Left ventricle myocardium inferior (tissue), 1 donor: ENCODE data around the gene DCC. TPM values are rescaled to one million over a fixed set of nuclear protein-coding genes. Genes with fewer than 3 reads are reported as not detected.

Experiments
- DNase-seq: peaks from one replicate; pipeline ENCODE4 v3.0.0-alpha.2; 2020
- H3K27ac ChIP-seq: fragments of 200-600 bp; replicated peaks from 2 replicates; pipeline ENCODE4 v1.8.0; 2021
- H3K27me3 ChIP-seq: fragments of 200-600 bp; 2 replicates; pipeline ENCODE4 v1.8.0; 2021; ENCODE audit warnings: low read depth
- H3K36me3 ChIP-seq: fragments of 200-600 bp; 2 replicates; pipeline ENCODE4 v1.8.0; 2021
- H3K4me1 ChIP-seq: fragments of 200-600 bp; 2 replicates; pipeline ENCODE4 v1.8.0; 2021
- H3K4me3 ChIP-seq: fragments of 200-600 bp; 2 replicates; pipeline ENCODE4 v1.8.0; 2021; ENCODE audit warnings: mild to moderate bottlenecking, moderate library complexity
- H3K9me3 ChIP-seq: fragments of 200-600 bp; replicated peaks from 2 replicates; pipeline ENCODE4 v1.8.0; 2021
- CTCF ChIP-seq: fragments of 200-600 bp; IDR thresholded peaks from 2 replicates; pipeline ENCODE4 v1.8.0; 2021; ENCODE audit warnings: antibody characterized with exemption, mild to moderate bottlenecking, borderline replicate concordance
- intact Hi-C: fragments of 100-400 bp; cut with micrococcal nuclease; formaldehyde crosslinking; loops from one replicate; pipeline ENCODE4 v1.11.0; 2022
- total RNA-seq: library from RNA; stranded (reverse); fragmentation: NEBNext Ultra II Directional; extraction: Animal tissue kit (Norgen Biotek cat#: 25700); gene quantifications from one replicate; pipeline ENCODE4 v1.2.1, GENCODE V29; 2021
- donor health status: DM: no; HTN: yes; CAD: no; lungs with severe emphysema.

The DCC gene
- total RNA-seq, 1 donor from 2014 or later: not detected

GRCh38 chr18:52394602-52395001 is 54.6 kb downstream of the DCC start:
- DNase-seq: no peak
- TF ChIP-seq CTCF: no peak
- no peak overlapping the region for H3K4me3 ChIP-seq
- intact Hi-C loops: no loop called here
- H3K27ac ChIP-seq: no peak overlapping the region
- no peaks in the 10 kb centered on the region for H3K36me3 ChIP-seq
- no peaks in the 10 kb centered on the region for H3K9me3 ChIP-seq
- H3K4me1 ChIP-seq: no peaks in the 10 kb centered on the region
- H3K27me3 ChIP-seq: no peaks in the 10 kb centered on the region

GRCh38 chr18:52395146-52395852 is 55.3 kb downstream of the DCC start:
- no peak for DNase-seq
- H3K4me3 ChIP-seq: no peak overlapping the region
- no peaks in the 10 kb centered on the region for H3K4me1 ChIP-seq
- H3K27ac ChIP-seq: no peak overlapping the region
- intact Hi-C loops: no loop called here
- no peak for TF ChIP-seq CTCF
- no peaks in the 10 kb centered on the region for H3K36me3 ChIP-seq
- no peaks in the 10 kb centered on the region for H3K9me3 ChIP-seq
- H3K27me3 ChIP-seq: no peaks in the 10 kb centered on the region

GRCh38 chr18:52401236-52401635 is 61.2 kb downstream of the DCC start:
- intact Hi-C loops: no loop called here
- Histone ChIP-seq H3K27me3 (no peaks in the 10 kb centered on the region), H3K36me3 (no peaks in the 10 kb centered on the region), H3K27ac (no peak overlapping the region), H3K4me3 (no peak overlapping the region), H3K9me3 (no peaks in the 10 kb centered on the region), H3K4me1 (no peaks in the 10 kb centered on the region)
- no peak for TF ChIP-seq CTCF
- no peak for DNase-seq

- no peaks in the 10 kb centered on the region for H3K4me1 ChIP-seq
- H3K27ac ChIP-seq: no peak overlapping the region
- no peaks in the 10 kb centered on the region for H3K27me3 ChIP-seq
- no peak overlapping the region for H3K4me3 ChIP-seq
- no peak for DNase-seq
- H3K9me3 ChIP-seq: no peaks in the 10 kb centered on the region
- intact Hi-C loops: no loop called here
- H3K36me3 ChIP-seq: no peaks in the 10 kb centered on the region
- TF ChIP-seq CTCF: no peak
These were observed 62.8 kb downstream of the DCC start for GRCh38 chr18:52402814-52403213.

- no peaks in the 10 kb centered on the region for H3K36me3 ChIP-seq
- H3K27ac ChIP-seq: no peak overlapping the region
- intact Hi-C loops: no loop called here
- H3K4me1 ChIP-seq: no peaks in the 10 kb centered on the region
- TF ChIP-seq CTCF: no peak
- H3K27me3 ChIP-seq: no peaks in the 10 kb centered on the region
- H3K9me3 ChIP-seq: no peaks in the 10 kb centered on the region
- no peak overlapping the region for H3K4me3 ChIP-seq
- no peak for DNase-seq
These were observed 63.5 kb downstream of the DCC start for GRCh38 chr18:52403291-52404021.
